ENCODE measurements around the gene TUNAR.

The TUNAR gene

DNA sequence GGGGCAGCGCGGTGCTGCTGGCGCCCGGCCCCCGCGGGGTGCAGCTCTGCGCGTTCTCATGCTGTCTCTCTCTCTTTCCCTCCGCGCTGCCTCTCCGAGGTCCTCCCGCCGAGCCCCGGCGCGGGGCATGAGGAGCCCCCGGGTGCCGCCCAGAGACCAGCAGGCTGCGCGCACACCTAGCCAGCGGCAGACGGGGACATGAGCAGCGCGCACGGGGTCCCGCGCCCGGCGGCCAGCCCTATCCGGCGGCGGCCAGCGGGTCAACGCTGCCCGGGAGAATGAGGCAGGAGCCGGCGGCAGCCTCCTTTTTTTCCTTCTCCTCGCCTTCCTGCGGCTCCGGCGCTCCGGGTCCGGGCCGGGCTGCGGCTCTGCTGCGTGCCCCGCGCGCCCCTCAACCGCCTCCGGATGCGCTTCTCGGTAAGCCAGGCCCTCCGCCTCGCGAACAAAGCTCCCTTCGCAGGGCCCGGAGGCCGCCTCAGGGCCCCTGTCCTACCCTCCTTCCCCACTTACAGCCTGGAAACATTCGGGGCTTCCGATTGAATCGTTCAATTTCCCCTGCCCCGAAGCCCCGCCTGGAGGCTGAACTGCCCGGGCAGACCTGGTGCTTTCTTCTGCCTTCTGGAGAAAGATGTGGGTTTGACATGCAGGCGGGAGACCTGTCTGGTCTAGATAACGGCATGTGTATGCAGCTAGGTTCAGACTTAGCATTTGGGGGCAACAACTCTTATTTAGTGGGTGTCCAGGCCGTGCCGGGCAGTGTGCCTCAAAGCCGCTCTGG, at the start of gene TUNAR:
Gene TUNAR (plus strand): TSS at position 72 of the 778 bp plus-strand sequence.
- TF ChIP-seq, protein P1, sequence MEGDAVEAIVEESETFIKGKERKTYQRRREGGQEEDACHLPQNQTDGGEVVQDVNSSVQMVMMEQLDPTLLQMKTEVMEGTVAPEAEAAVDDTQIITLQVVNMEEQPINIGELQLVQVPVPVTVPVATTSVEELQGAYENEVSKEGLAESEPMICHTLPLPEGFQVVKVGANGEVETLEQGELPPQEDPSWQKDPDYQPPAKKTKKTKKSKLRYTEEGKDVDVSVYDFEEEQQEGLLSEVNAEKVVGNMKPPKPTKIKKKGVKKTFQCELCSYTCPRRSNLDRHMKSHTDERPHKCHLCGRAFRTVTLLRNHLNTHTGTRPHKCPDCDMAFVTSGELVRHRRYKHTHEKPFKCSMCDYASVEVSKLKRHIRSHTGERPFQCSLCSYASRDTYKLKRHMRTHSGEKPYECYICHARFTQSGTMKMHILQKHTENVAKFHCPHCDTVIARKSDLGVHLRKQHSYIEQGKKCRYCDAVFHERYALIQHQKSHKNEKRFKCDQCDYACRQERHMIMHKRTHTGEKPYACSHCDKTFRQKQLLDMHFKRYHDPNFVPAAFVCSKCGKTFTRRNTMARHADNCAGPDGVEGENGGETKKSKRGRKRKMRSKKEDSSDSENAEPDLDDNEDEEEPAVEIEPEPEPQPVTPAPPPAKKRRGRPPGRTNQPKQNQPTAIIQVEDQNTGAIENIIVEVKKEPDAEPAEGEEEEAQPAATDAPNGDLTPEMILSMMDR (IDR thresholded peaks at IDR 0.05) = no peak
- Histone ChIP-seq H3K27ac (no peak within 1 kb of the TSS), H3K4me3 (ENCODE audit: low read depth in 1 of 2, low read length in 1 of 2) (no peak within 1 kb of the TSS), H3K4me1 (ENCODE audit: control insufficient read depth in 1 of 2, insufficient read depth in 1 of 2, low read depth in 1 of 2, low read length in 1 of 2) (no peaks in the 10 kb centered on the region), H3K27me3 (peaks cover 75% of the 10 kb centered on the region), H3K9me3 (no peaks in the 10 kb centered on the region), H3K36me3 (no peaks in the 10 kb centered on the region)

DNA sequence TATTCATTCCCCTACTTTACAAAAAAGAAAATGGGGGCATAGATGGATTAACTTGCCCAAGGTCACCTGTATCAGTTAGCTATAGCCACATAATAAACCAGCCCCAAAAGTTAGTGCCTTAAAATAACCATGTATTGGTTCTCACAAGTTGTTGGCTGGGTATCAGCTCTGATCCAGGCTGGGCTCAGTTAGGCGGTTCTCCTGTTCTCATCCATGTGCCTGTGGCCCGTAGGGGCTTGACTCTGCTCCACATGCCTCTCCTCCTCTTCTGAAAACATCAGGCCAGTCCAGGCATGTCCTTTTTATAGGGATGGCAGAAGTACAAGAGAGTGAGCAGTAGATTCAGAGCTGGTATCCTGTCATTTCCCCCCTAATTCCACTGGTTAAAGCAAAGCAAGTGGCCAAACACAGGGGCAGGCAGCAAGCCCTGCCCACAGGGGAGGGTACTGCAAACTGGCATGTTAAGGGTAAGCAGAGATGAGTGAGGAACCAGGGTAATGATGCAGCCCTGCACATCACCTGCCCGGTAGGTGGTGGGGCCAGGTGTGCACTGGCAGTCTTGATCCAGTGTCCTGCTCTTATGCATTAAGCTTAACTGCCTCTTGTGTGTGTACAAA, 47.9 kb upstream of the TUNAR start:
- TF ChIP-seq, protein P1 (IDR thresholded peaks at IDR 0.05) = no peak
- H3K36me3 ChIP-seq = no peaks in the 10 kb centered on the region
- no peak overlapping the region for H3K4me3 ChIP-seq (ENCODE audit: low read depth in 1 of 2, low read length in 1 of 2)
- no peaks in the 10 kb centered on the region for H3K27me3 ChIP-seq
- no peaks in the 10 kb centered on the region for H3K9me3 ChIP-seq
- no peaks in the 10 kb centered on the region for H3K4me1 ChIP-seq (ENCODE audit: control insufficient read depth in 1 of 2, insufficient read depth in 1 of 2, low read depth in 1 of 2, low read length in 1 of 2)
- no peak overlapping the region for H3K27ac ChIP-seq

DNA sequence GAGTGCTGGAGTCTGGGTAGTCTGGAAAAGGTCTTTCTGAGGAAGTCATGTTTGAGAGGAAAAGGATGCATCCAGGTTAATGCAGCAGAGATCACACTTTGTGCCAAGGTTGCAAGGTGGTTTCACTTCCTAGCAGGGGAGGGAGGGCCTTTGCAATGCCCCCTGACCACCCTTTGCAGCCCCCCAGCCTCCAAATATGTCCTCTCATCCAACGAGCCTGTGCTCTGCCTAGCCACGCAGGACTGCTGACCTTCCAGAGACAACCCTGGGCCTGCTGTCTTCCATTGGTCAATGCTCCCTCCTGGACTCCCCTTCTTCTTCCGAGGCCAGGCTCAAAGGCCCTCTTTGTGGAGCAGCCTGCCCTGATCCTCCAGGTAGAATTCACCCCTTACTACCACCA, 47.3 kb upstream of the TUNAR start:
- no peak overlapping the region for H3K4me3 ChIP-seq (ENCODE audit: low read depth in 1 of 2, low read length in 1 of 2)
- no peaks in the 10 kb centered on the region for H3K4me1 ChIP-seq (ENCODE audit: control insufficient read depth in 1 of 2, insufficient read depth in 1 of 2, low read depth in 1 of 2, low read length in 1 of 2)
- H3K27me3 ChIP-seq = no peaks in the 10 kb centered on the region
- H3K9me3 ChIP-seq = no peaks in the 10 kb centered on the region
- no peak overlapping the region for H3K27ac ChIP-seq
- H3K36me3 ChIP-seq = no peaks in the 10 kb centered on the region
- TF ChIP-seq, protein P1 (IDR thresholded peaks at IDR 0.05) = no peak

DNA sequence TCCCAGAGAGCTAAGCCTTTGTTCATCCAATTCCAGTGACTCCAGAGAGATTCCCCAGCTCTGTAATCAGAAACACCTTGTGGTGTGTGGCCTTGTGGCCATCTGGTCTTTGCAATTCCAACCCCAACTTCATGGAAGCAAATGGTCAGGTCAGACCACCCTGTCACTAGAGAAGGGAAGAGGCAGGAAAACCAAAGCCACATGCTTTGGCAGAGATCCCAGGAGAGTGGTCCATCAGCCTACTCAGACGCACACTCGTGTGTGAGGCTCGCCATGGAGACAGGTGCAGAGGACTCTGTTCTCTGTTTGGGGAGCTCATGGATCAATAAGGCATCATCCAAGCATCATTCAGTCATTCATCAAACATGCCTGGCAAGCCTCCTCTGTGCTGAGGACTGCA, 46.2 kb upstream of the TUNAR start:
- TF ChIP-seq, protein P1 (IDR thresholded peaks at IDR 0.05) = no peak
- H3K27me3 ChIP-seq = no peaks in the 10 kb centered on the region
- no peaks in the 10 kb centered on the region for H3K4me1 ChIP-seq (ENCODE audit: control insufficient read depth in 1 of 2, insufficient read depth in 1 of 2, low read depth in 1 of 2, low read length in 1 of 2)
- no peak overlapping the region for H3K4me3 ChIP-seq (ENCODE audit: low read depth in 1 of 2, low read length in 1 of 2)
- no peaks in the 10 kb centered on the region for H3K9me3 ChIP-seq
- no peaks in the 10 kb centered on the region for H3K36me3 ChIP-seq
- no peak overlapping the region for H3K27ac ChIP-seq

DNA sequence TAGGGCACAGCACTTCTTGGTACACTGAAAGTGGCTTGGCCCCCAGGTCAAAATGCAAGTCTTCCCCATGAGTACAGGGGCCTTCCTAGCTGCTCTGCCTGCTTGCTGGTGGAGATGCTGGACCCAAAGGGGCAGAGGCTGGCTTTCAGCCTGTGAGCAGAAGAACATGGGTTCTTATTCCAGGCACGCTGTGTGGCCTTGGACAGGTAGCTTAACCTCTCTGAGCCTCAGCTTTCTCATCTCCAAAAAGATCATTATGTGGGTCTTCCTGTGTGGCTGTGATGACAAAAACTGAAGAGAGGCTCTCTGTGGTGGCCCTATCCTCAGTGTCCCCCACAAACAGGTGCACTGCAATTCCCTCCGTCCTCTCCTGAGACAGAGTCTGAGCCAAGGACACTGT, 45.6 kb upstream of the TUNAR start:
- H3K27ac ChIP-seq = no peak overlapping the region
- H3K9me3 ChIP-seq = no peaks in the 10 kb centered on the region
- no peaks in the 10 kb centered on the region for H3K36me3 ChIP-seq
- no peaks in the 10 kb centered on the region for H3K4me1 ChIP-seq (ENCODE audit: control insufficient read depth in 1 of 2, insufficient read depth in 1 of 2, low read depth in 1 of 2, low read length in 1 of 2)
- H3K27me3 ChIP-seq = no peaks in the 10 kb centered on the region
- TF ChIP-seq, protein P1 (IDR thresholded peaks at IDR 0.05) = no peak
- H3K4me3 ChIP-seq (ENCODE audit: low read depth in 1 of 2, low read length in 1 of 2) = no peak overlapping the region
